HG02973 (cell line): ENCODE data around the gene PCDHA6.
"Not testable (repeated sequence)": the region's sequence is repeated elsewhere in the genome, so short reads cannot be mapped to it uniquely, and the experiment has no call there.

Source experiments
- ATAC-seq: cut with Tn5 transposase; IDR thresholded peaks from one replicate; pipeline ENCODE4 v1.9.1; 2021; ENCODE audit warnings: moderate library complexity; ENCODE audit not compliant: unreplicated experiment

Gene PCDHA6

GRCh38 chr5:140821375-140822280, 6.1 kb upstream of the PCDHA6 start, which contains the start of gene PCDHA5:
PCDHA5 (plus strand) TSS chr5:140821613.
- ATAC-seq: no peak

GRCh38 chr5:140822281-140822629, 5.5 kb upstream of the PCDHA6 start:
- ATAC-seq: no peak

- not testable (repeated sequence) for ATAC-seq
Measured at GRCh38 chr5:140822969-140823368, 4.8 kb upstream of the PCDHA6 start.

- ATAC-seq: no peak
Measured at GRCh38 chr5:140823475-140823874, 4.3 kb upstream of the PCDHA6 start.

GRCh38 chr5:140828362-140828737, 590 bp downstream of the PCDHA6 start:
- ATAC-seq: no peak

GRCh38 chr5:140829511-140830501, 2.0 kb downstream of the PCDHA6 start:
- ATAC-seq: not testable (repeated sequence)

GRCh38 chr5:140833993-140834392, 6.2 kb downstream of the PCDHA6 start, which contains the start of gene PCDHA7:
PCDHA7 (plus strand) TSS chr5:140834269; CDS start chr5:140834384, 115 bp downstream.
- ATAC-seq: no peak

- ATAC-seq: not testable (repeated sequence)
Measured at GRCh38 chr5:140834439-140835008, 6.8 kb downstream of the PCDHA6 start.

GRCh38 chr5:140835622-140836510, 8.1 kb downstream of the PCDHA6 start:
- no peak for ATAC-seq

- no peak for ATAC-seq
Measured at GRCh38 chr5:140840978-140841962, 13.5 kb downstream of the PCDHA6 start, which contains the start of gene PCDHA8. PCDHA8 (plus strand) TSS chr5:140841187; CDS start chr5:140841322, 135 bp downstream.

- ATAC-seq: no peak
Measured at GRCh38 chr5:140842798-140843733, 15.3 kb downstream of the PCDHA6 start.

GRCh38 chr5:140848139-140849102, 20.7 kb downstream of the PCDHA6 start, which contains the start of gene PCDHA9:
PCDHA9 (plus strand) TSS chr5:140848382; CDS start chr5:140848496, 114 bp downstream.
- ATAC-seq: not testable (repeated sequence)

GRCh38 chr5:140849831-140850634, 22.3 kb downstream of the PCDHA6 start:
- ATAC-seq: not testable (repeated sequence)

- no peak for ATAC-seq
Measured at GRCh38 chr5:140855772-140856674, 28.3 kb downstream of the PCDHA6 start, which contains the start of gene PCDHA10. PCDHA10 (plus strand) TSS chr5:140855897; CDS start chr5:140856049, 152 bp downstream.
